ENCODE data around the gene MOCOS.

DNA sequence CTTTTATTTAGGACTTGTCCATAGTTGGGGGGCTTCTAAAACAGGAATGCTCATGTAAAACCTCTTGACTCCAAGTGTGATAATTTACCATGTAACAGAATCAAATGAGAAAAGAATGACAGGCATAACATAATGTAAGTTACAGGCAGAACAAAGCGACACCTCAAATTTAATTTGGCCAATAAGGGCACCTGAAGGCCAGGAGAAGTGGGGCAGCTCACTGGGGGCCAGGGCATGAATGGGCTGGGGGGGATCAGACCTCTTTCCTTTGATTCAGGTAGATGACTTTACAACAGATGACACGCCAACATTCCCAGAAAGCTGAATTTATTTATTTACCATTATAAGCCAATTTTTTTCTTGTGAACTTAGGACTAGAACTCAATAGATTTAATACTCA is 14.5 kb downstream of the MOCOS start:
- TF ChIP-seq, protein P1, sequence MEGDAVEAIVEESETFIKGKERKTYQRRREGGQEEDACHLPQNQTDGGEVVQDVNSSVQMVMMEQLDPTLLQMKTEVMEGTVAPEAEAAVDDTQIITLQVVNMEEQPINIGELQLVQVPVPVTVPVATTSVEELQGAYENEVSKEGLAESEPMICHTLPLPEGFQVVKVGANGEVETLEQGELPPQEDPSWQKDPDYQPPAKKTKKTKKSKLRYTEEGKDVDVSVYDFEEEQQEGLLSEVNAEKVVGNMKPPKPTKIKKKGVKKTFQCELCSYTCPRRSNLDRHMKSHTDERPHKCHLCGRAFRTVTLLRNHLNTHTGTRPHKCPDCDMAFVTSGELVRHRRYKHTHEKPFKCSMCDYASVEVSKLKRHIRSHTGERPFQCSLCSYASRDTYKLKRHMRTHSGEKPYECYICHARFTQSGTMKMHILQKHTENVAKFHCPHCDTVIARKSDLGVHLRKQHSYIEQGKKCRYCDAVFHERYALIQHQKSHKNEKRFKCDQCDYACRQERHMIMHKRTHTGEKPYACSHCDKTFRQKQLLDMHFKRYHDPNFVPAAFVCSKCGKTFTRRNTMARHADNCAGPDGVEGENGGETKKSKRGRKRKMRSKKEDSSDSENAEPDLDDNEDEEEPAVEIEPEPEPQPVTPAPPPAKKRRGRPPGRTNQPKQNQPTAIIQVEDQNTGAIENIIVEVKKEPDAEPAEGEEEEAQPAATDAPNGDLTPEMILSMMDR (IDR thresholded peaks at IDR 0.05), result no peak
- no peak for TF ChIP-seq POLR2A (IDR thresholded peaks at IDR 0.05)
